HL-60 (cell line): ENCODE measurements around the gene PAM16.

ENCODE experiments used
- TF ChIP-seq, protein P1 (sequence below): IDR thresholded peaks from one replicate; pipeline ENCODE4 v1.5.1; 2011; ENCODE audit warnings: low read length, control low read depth, inconsistent platforms; ENCODE audit not compliant: insufficient read depth
- TF ChIP-seq, protein P2 (sequence below): IDR thresholded peaks from 2 replicates; pipeline ENCODE4 v1.6.1; 2012; ENCODE audit warnings: low read depth; ENCODE audit not compliant: insufficient replicate concordance

- TF ChIP-seq, protein P1, sequence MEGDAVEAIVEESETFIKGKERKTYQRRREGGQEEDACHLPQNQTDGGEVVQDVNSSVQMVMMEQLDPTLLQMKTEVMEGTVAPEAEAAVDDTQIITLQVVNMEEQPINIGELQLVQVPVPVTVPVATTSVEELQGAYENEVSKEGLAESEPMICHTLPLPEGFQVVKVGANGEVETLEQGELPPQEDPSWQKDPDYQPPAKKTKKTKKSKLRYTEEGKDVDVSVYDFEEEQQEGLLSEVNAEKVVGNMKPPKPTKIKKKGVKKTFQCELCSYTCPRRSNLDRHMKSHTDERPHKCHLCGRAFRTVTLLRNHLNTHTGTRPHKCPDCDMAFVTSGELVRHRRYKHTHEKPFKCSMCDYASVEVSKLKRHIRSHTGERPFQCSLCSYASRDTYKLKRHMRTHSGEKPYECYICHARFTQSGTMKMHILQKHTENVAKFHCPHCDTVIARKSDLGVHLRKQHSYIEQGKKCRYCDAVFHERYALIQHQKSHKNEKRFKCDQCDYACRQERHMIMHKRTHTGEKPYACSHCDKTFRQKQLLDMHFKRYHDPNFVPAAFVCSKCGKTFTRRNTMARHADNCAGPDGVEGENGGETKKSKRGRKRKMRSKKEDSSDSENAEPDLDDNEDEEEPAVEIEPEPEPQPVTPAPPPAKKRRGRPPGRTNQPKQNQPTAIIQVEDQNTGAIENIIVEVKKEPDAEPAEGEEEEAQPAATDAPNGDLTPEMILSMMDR = no peak
- TF ChIP-seq, protein P2, sequence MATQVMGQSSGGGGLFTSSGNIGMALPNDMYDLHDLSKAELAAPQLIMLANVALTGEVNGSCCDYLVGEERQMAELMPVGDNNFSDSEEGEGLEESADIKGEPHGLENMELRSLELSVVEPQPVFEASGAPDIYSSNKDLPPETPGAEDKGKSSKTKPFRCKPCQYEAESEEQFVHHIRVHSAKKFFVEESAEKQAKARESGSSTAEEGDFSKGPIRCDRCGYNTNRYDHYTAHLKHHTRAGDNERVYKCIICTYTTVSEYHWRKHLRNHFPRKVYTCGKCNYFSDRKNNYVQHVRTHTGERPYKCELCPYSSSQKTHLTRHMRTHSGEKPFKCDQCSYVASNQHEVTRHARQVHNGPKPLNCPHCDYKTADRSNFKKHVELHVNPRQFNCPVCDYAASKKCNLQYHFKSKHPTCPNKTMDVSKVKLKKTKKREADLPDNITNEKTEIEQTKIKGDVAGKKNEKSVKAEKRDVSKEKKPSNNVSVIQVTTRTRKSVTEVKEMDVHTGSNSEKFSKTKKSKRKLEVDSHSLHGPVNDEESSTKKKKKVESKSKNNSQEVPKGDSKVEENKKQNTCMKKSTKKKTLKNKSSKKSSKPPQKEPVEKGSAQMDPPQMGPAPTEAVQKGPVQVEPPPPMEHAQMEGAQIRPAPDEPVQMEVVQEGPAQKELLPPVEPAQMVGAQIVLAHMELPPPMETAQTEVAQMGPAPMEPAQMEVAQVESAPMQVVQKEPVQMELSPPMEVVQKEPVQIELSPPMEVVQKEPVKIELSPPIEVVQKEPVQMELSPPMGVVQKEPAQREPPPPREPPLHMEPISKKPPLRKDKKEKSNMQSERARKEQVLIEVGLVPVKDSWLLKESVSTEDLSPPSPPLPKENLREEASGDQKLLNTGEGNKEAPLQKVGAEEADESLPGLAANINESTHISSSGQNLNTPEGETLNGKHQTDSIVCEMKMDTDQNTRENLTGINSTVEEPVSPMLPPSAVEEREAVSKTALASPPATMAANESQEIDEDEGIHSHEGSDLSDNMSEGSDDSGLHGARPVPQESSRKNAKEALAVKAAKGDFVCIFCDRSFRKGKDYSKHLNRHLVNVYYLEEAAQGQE = no peak
Measured at GRCh38 chr16:4389051-4389955, 38.2 kb upstream of the PAM16 start.
